Midbrain (tissue), 1 donor: ENCODE measurements around the gene FMN1.

Source experiments
- DNase-seq: peaks from one replicate; lab custom pipeline; 2025; lab: John Stamatoyannopoulos, UW

FMN1 gene

GRCh38 chr15:33155691-33156420, 38.7 kb downstream of the FMN1 start:
- no peak for DNase-seq

GRCh38 chr15:33154351-33155166, 40.0 kb downstream of the FMN1 start:
- DNase-seq, result peak; percentile 16

DNA sequence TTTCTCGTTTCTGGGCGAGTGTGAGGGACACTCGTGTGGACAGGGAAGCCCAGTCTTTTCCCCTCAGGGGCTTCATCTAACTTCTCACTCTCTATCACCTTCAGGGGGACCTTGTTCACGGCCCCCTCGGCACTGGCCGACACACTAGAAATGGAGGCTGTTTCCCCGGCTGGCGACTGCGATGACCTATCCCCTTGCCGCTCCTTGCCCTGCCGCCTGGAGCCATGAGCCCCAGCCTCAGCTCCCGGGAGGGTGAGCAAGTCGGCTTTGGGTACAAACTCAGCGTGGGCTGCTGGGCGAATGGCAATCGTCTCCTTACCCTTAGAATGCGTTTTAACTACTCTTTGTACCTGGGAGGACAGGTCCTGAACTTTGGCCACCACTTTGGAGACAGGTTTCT, 41.0 kb downstream of the FMN1 start:
- no peak for DNase-seq

GRCh38 chr15:33152502-33153109, 41.9 kb downstream of the FMN1 start:
- DNase-seq, result peak; percentile 49

DNA sequence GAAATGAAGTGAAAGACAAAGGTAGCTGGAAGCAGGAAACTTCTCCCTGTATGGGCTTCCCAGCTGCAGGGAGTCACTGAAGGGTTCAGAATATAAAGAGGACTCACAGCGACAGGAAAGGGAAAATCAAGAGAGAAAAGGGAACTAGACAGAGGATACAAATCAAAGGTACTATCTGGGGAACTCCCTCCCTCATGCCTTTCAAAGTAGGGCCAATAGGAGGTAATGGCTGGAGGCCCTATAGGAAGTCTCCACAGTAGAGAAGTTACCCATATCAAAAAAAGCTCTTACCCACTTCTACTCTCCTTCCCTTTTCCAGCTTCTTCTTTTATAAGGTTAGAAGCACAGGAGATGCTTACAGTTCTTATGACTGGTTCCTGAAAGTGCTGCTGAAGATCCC, 43.5 kb downstream of the FMN1 start:
- DNase-seq, result peak; percentile 13

DNA sequence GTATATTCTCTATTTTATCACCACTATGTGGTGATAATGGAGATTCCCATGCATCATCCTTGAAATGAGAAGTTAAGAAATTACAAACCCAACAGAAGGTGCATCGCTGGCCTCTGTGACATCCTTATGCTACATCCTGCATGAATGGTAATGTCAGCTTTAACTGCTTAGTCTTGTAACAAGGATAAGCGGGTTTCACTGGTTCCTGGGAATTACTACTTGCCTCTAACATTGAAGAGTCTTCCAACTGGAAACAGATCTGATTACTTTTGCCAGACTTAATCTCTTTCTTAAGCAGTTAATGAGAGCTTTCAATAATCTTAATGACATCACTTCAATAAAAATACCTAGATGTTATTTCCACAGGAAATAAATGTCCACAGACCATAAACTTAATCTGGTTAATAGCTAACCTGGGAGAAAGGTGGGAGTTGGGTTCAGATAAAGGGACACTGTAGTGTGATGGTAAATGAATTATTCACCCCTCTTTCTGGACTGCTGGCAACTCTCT, 44.0 kb downstream of the FMN1 start:
- no peak for DNase-seq

- no peak for DNase-seq
Observed at GRCh38 chr15:33149919-33150318, 44.6 kb downstream of the FMN1 start.

DNA sequence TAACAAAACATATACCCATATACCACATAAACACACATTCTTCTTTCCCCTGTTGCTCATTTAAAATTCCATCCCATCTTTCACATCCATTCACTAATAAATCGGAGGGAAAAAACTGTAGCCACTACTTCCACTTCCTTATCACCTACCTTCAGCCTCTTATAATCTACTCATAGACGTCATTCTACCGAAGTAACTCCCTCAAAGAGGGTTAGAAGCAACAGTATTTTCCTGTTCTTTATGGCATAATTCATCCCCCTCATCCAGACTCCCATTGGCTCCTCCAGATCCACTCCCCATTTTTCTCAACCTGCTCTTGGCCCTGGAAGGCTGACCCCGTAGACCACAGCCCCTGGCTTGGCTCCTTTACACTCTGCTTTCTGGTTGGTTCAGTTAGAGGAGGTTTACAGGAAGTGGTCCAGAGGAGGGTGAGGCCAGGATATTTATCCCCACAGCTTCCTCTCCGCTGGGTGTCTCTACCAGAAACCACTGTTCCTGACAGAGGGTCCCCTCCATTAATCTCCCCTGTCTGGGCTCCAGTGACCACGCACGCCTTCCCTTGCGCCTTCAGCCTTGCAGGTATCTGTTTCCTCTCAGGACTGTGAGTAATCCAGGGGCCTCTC, 46.3 kb downstream of the FMN1 start:
- no peak for DNase-seq

- DNase-seq, result no peak
Observed at GRCh38 chr15:33146051-33146450, 48.5 kb downstream of the FMN1 start.

- DNase-seq, result no peak
Observed at GRCh38 chr15:33145447-33145846, 49.1 kb downstream of the FMN1 start.

DNA sequence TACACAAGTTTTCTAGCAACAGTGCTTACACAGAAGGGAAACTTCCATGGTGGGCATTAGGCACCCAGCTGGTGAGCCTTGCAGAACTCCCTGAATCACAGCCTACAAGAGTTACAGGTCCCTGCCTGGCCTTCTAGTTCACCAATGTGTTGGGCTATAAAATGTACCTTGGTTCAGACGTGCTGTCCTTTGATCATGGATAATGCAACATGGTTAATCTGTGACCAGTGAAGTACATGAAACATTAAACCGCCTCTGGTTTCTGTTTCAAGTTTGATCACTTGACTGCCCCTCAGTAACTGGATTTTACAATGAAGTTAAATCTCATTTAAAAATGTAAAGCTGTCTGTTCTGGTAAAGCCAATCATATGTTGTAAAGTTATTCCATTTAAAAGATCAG, 51.8 kb downstream of the FMN1 start:
- DNase-seq, result no peak

GRCh38 chr15:33138000-33138399, 56.5 kb downstream of the FMN1 start:
- no peak for DNase-seq

GRCh38 chr15:33137101-33137500, 57.4 kb downstream of the FMN1 start:
- no peak for DNase-seq

GRCh38 chr15:33136353-33136752, 58.2 kb downstream of the FMN1 start:
- DNase-seq, result no peak

DNA sequence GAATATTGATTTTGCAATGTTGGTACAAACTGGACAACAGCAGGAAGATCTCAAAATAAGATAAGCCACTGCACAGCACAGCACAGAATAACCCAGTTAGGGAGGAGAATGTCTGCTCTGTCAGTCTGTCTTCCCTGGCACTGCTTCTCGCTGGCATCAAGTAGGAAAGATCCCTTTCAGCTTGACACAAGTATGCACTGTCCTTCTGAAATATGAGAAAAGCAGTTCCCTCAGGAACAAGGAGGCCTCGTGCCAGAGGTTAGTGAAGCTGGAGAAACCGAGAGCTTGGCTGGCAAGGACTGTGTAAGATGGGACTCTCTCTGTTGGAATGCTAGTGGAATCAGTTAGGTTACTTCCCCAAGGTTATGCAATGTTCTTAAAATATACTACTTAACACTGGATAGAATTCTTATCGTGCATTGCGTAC, 59.1 kb downstream of the FMN1 start:
- DNase-seq, result no peak

GRCh38 chr15:33132722-33133345, 61.7 kb downstream of the FMN1 start:
- peak; percentile 14 for DNase-seq

- DNase-seq, result no peak
Observed at GRCh38 chr15:33132233-33132580, 62.3 kb downstream of the FMN1 start.

DNA sequence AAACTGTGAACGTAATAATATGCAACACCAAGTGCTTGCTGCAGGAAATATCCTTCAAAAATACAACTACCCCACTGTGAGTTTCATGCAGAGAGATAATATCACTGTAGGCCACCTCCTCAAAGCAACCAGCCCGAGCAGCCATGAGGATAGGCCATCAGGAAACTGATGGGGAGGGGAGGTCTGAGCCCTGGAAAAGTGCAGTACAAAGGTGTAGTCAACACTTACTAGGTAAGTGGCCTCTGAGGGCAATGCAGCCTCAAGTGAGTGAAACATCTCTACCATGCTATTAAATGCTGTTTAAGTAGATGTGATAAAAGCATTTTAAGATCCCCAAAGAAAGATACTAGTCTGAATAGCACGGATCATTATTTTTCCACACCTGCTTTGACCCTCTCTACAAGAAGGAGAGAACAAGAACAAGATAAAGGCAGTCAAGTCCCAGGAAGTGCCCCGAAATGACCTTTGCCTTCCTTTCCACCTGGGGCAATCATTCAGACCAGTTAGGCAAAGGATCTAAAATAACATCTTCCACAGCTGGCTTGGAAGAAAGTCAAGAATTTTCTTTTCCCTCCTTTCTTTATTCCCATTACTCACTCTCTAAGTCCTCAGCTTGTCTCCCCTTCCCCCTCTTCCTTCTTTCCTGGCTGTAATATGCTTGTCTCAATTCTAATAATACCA, 62.8 kb downstream of the FMN1 start:
- DNase-seq, result no peak

DNA sequence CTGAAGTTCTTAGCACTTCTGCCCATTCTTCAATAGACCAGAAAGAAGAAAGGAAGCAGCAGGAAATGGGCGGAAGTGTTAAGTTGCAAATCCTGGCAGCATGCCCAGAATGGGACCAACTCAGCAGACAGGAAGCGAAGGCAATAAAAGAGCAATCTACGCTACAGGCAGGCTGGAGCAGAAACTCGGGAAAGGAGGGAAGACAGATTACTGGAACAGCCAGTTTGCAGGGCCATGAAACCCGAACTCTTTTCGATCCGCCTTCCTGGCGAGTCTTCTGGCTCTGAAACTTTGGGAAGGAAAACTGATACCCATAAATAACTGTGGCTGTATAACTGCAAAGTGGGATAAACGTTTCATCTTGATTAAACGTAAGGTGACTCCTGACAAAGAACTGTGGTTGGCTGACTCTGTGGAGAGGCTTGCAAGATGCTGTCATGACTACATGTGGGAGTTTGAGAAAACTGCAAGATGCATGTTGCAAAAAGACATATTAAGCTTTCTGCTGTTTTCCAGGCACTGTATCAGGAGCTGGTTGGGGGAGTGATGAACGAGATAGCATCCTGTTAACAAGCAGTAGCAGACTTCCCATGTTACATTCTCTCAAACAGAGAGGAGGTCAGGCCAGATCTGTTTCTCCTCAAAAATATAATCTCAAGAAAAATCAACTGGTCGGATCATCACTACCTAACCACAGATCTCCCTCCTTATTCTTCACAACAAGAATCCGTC, 67.8 kb downstream of the FMN1 start:
- peak; percentile 21 for DNase-seq

- DNase-seq, result no peak
Observed at GRCh38 chr15:33125894-33126537, 68.5 kb downstream of the FMN1 start.
